Epithelial cell of proximal tubule (primary cell): ENCODE data around the gene DYSF. TPM values are rescaled to one million over a fixed set of nuclear protein-coding genes. Genes with fewer than 3 reads are reported as not detected.

Experiments used
- DNase-seq: peaks from one replicate; pipeline ENCODE4 v3.0.0-alpha.2; 2011; ENCODE audit warnings: low read depth
- H3K4me3 ChIP-seq: 2 replicates; pipeline ENCODE4 v1.5.1; 2011; ENCODE audit warnings: low read depth, mild to moderate bottlenecking, low read length
- total RNA-seq: library from RNA; depleted of rRNA; stranded (reverse); fragments of >200 nt; gene quantifications from 2 replicates; pipeline ENCODE4 v1.2.3, GENCODE V29; 2015
- TF ChIP-seq, protein P1 (sequence below): conservative IDR thresholded peaks from 2 replicates; pipeline ENCODE4 v1.5.1; 2012; ENCODE audit warnings: low read depth, mild to moderate bottlenecking, low read length

DYSF gene
- total RNA-seq, 1 donor from 2014 or later: 6.3 TPM

DNA sequence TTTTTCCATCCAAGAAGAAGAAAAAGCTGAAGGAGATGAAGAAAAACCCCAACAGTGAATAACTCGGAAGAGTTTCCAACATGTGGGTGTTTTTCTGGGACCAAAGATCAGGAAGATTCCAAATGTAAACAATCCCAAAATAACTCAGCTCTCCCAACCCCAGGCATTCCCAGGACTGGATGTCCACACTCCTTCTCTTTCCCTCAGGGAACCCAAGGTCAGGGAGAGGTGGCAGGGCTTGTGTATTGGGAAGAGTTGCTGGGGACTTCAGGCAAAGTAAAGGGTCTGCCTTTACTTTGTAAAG lies 268.0 kb downstream of the DYSF start:
- H3K4me3 ChIP-seq: no peak overlapping the region
- TF ChIP-seq, protein P1, sequence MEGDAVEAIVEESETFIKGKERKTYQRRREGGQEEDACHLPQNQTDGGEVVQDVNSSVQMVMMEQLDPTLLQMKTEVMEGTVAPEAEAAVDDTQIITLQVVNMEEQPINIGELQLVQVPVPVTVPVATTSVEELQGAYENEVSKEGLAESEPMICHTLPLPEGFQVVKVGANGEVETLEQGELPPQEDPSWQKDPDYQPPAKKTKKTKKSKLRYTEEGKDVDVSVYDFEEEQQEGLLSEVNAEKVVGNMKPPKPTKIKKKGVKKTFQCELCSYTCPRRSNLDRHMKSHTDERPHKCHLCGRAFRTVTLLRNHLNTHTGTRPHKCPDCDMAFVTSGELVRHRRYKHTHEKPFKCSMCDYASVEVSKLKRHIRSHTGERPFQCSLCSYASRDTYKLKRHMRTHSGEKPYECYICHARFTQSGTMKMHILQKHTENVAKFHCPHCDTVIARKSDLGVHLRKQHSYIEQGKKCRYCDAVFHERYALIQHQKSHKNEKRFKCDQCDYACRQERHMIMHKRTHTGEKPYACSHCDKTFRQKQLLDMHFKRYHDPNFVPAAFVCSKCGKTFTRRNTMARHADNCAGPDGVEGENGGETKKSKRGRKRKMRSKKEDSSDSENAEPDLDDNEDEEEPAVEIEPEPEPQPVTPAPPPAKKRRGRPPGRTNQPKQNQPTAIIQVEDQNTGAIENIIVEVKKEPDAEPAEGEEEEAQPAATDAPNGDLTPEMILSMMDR: no peak
- DNase-seq: no peak

DNA sequence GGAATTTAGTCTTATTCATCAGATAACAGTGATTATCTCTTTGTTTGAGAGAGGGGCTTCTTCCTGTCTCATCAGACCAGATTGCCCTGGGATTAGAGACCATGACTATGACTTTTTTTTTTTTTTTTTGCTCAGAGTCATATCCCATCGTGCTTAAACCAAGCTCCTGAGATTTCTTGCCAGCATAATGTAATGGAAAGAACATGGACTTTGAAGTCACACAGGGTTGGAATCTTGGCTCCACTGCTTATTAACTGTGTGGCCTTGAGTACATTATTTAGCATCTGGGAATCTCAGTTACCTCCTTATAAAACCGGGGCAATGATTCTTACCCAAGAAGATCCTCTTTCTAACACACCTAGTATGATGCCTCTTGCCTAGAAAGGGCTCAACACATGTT lies 268.3 kb downstream of the DYSF start:
- no peak for DNase-seq
- TF ChIP-seq, protein P1: no peak
- H3K4me3 ChIP-seq: no peak overlapping the region

DNA sequence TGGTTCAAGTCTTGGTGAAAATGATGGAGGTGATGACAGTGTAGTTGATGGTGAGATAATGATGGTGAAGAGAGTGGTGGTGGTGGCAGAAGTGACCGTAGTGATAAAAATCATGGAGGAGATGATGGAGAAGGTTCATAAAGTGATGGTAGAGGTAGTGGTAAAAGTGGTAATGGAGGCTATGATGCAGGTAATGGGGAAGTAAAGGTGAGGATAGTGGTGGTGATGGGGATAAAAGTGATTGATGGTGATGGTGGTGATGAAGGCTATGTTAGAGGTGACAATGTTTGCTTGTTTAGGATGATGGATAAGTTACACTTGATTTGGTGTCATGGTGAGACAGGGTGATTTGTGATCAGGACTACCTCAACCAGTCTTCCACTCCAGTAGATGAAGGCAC lies 268.9 kb downstream of the DYSF start:
- no peak for DNase-seq
- no peak overlapping the region for H3K4me3 ChIP-seq
- TF ChIP-seq, protein P1: no peak

DNA sequence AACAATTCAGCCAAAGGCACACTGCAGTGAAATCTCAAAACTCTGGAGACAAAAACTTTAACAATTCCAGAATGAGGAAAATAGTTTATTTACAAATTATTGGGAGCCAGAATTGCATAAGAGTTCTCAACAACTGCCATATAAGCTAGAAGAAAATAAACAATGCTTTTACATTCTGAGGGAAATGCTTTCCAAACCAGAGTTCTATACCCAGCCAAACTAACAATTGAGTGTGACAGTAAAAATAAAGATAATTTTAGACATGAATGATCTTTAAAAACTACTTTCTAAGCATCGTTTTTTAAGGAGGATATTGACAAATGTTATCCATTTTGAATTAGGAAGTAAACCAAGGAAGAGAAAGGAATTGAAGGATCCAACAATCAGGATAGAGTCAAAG lies 271.4 kb downstream of the DYSF start:
- no peak for DNase-seq
- H3K4me3 ChIP-seq: no peak overlapping the region
- TF ChIP-seq, protein P1: no peak

DNA sequence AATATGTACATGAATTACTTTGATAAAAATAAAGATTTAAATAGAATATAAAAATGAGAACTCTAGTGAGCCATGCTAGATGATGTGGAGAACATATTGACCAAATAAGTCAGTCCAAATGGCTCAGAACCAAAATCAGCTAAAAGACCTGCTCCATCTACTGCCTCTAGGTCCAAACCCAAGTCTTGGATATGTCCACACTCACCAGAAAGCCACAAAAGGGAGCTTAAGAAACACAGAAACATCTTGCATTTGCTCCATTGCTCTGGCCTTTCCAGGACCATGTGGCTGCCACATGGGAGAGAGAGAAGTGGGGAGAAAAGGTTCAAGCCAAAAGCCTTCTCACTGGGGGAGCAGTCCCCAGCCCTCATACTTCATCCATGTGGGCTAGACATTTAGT lies 272.5 kb downstream of the DYSF start:
- no peak for DNase-seq
- TF ChIP-seq, protein P1: no peak
- no peak overlapping the region for H3K4me3 ChIP-seq

DNA sequence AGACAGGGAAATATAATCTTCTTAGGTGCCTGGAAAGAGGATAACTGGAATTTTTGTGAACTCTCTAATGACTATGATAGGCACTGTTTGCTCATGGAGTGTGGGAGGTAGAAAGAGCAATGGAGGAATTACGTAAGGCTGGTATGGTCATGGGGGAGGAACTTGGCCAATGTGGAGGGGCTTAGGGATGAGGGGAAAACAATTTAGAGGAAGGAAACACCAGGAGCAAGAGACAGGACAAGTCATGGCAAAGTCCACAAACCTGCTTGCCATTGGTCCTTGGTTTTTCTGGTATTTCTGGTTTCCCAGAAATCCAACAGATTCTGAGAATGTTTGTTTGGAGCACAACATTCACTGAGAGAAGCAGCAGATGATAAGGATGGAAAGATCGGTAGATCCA lies 274.2 kb downstream of the DYSF start:
- no peak overlapping the region for H3K4me3 ChIP-seq
- TF ChIP-seq, protein P1: no peak
- no peak for DNase-seq

DNA sequence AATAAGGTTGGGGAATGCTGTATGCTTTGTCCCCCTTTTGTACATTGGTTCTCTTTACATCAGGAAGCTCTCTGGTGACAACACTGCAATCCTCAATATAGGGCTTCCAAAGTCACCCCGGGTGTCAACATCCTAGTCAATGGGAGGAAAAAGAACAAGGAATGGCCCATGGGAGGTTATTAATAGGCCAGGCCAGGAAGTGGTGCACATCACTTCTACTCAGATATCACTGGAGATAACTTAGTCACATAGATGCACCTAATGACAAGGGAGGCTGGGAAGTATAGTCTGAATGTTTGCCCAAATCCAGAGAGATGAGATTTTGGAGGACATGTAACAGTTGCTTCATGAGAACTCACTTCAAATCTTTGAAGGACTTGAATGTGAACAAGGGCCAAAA lies 274.7 kb downstream of the DYSF start:
- H3K4me3 ChIP-seq: no peak overlapping the region
- no peak for DNase-seq
- TF ChIP-seq, protein P1: no peak
